ENCODE measurements around the gene LRP8. TPM values are rescaled to one million over a fixed set of nuclear protein-coding genes. Genes with fewer than 3 reads are reported as not detected.
A peak's percentile ranks its signal among the peaks of the same experiment; 100 is the strongest.

Gene LRP8
- total and polyA plus RNA-seq, 9 of the 15 experiments (the other 6 are each of a cell fraction or from before 2014, with no cell fraction given), result 7.1 to 56.1 (median 31.3) TPM

GRCh38 chr1:53337499-53337898 is 9.6 kb upstream of the LRP8 start:
- Histone ChIP-seq H3K27ac (ENCODE audit: extremely low read depth, low read depth, low read length) (no peak overlapping the region), H4K20me1 (replicated peaks; ENCODE audit: control insufficient read depth, insufficient read depth, low read length) (no peaks in the 10 kb centered on the region), H3K79me2 (ENCODE audit: control insufficient read depth, insufficient read depth, low read length) (no peaks in the 10 kb centered on the region), H3K4me1 (replicated peaks in 1 of 2; ENCODE audit: control insufficient read depth in 2 of 2, insufficient read depth in 2 of 2, low read length in 2 of 2) (no peaks in the 10 kb centered on the region), H3K9me3 (replicated peaks; ENCODE audit: control insufficient read depth, insufficient read depth, low read depth, low read length) (no peaks in the 10 kb centered on the region), H2AFZ (ENCODE audit: low read depth, low read length) (no peak overlapping the region), H3K27me3 (ENCODE audit: control insufficient read depth in 2 of 2, insufficient read depth in 2 of 2, low read length in 2 of 2) (peaks cover 30 to 51% of the 10 kb centered on the region in 2 experiments), H3K36me3 (ENCODE audit: control insufficient read depth, insufficient read depth, low read length) (no peaks in the 10 kb centered on the region), H3K9me1 (ENCODE audit: control insufficient read depth, insufficient read depth, low read length) (no peaks in the 10 kb centered on the region), H3K9ac (ENCODE audit: insufficient read depth in 1 of 2, low read depth in 2 of 2, low read length in 2 of 2) (no peak overlapping the region), H3K4me3 (no peak overlapping the region), H3K4me2 (ENCODE audit: insufficient read depth, low read length) (no peak overlapping the region)
- ChIA-PET CTCF (ENCODE audit: low intra/inter-chr PET ratio) (interaction anchor here (0.5 kb wide), 1 partner anchor 10 kb away, joined by 5 read pairs; no protein-coding TSS in a partner anchor), POLR2A (interaction anchor here (0.6 to 1.7 kb wide), 3 partner anchors 14 to 335 kb away, joined by 3 to 6 read pairs (median 3); no protein-coding TSS in a partner anchor)
- TF ChIP-seq MEF2D (tag; conservative IDR thresholded peaks at IDR 0.05; ENCODE audit: low read depth) (no peak), KLF6 (CRISPR knock-in tag; IDR thresholded peaks at IDR 0.05; ENCODE audit: borderline replicate concordance) (no peak), ZFP36 (IDR thresholded peaks at IDR 0.05; ENCODE audit: low read depth, low read length, partially characterized antibody) (peak; percentile 4)
- FAIRE-seq (no peak), DNase-seq (ENCODE audit: extremely low read depth in 1 of 4, low spot score in 3 of 4) (no peak), ATAC-seq (no peak)
- intact Hi-C loops (cut with micrococcal nuclease) (no loop called here), in situ Hi-C loops (cut with MboI) (no loop called here)
- no TSS peak for BruUV-seq (replicated peaks)
- 2% methylated on average over 5 of the region's 5 CpGs for WGBS (ENCODE audit: insufficient coverage, low coverage, missing lambda C conversion rate)

- Histone ChIP-seq H3K9me3 (replicated peaks; ENCODE audit: control insufficient read depth, insufficient read depth, low read depth, low read length) (no peaks in the 10 kb centered on the region), H2AFZ (ENCODE audit: low read depth, low read length) (no peak overlapping the region), H3K79me2 (ENCODE audit: control insufficient read depth, insufficient read depth, low read length) (no peaks in the 10 kb centered on the region), H3K4me3 (no peak overlapping the region), H3K27ac (ENCODE audit: extremely low read depth, low read depth, low read length) (no peak overlapping the region), H3K9me1 (ENCODE audit: control insufficient read depth, insufficient read depth, low read length) (no peaks in the 10 kb centered on the region), H3K4me1 (replicated peaks in 1 of 2; ENCODE audit: control insufficient read depth in 2 of 2, insufficient read depth in 2 of 2, low read length in 2 of 2) (no peaks in the 10 kb centered on the region), H3K27me3 (ENCODE audit: control insufficient read depth in 2 of 2, insufficient read depth in 2 of 2, low read length in 2 of 2) (peaks cover 27 to 57% of the 10 kb centered on the region in 2 experiments), H4K20me1 (replicated peaks; ENCODE audit: control insufficient read depth, insufficient read depth, low read length) (no peaks in the 10 kb centered on the region), H3K4me2 (ENCODE audit: insufficient read depth, low read length) (no peak overlapping the region), H3K36me3 (ENCODE audit: control insufficient read depth, insufficient read depth, low read length) (no peaks in the 10 kb centered on the region), H3K9ac (ENCODE audit: insufficient read depth in 1 of 2, low read depth in 2 of 2, low read length in 2 of 2) (no peak overlapping the region)
- ChIA-PET CTCF (ENCODE audit: low intra/inter-chr PET ratio) (no interaction called here), POLR2A (interaction anchor here (0.8 to 1.7 kb wide), 3 partner anchors 12 to 41 kb away, joined by 3 to 6 read pairs (median 4); no protein-coding TSS in a partner anchor)
- no TSS peak for BruUV-seq (replicated peaks)
- WGBS (ENCODE audit: insufficient coverage, low coverage, missing lambda C conversion rate), result 11% methylated on average over 12 of the region's 12 CpGs
- in situ Hi-C loops (cut with MboI) (no loop called here), intact Hi-C loops (cut with micrococcal nuclease) (no loop called here)
- no peak for DNase-seq (ENCODE audit: extremely low read depth in 1 of 4, low spot score in 3 of 4)
- ATAC-seq, result no peak
- no peak for FAIRE-seq
- TF ChIP-seq ZEB2 (IDR thresholded peaks at IDR 0.05) (no peak), SAFB2 (IDR thresholded peaks at IDR 0.05; ENCODE audit: borderline replicate concordance, low read depth, low read length, severe bottlenecking) (no peak), HBP1 (CRISPR knock-in tag; IDR thresholded peaks at IDR 0.05) (no peak), NFATC3 (IDR thresholded peaks at IDR 0.05) (no peak), THAP7 (CRISPR knock-in tag; IDR thresholded peaks at IDR 0.05) (no peak), ZNF444 (CRISPR knock-in tag; IDR thresholded peaks at IDR 0.05) (no peak), SRF (CRISPR knock-in tag; IDR thresholded peaks at IDR 0.05) (no peak), SP1 (CRISPR knock-in tag; IDR thresholded peaks at IDR 0.05) (no peak), THRA (IDR thresholded peaks at IDR 0.05) (no peak), LARP7 (IDR thresholded peaks at IDR 0.05) (no peak), ZC3H8 (IDR thresholded peaks at IDR 0.05) (no peak), ILK (tag; IDR thresholded peaks at IDR 0.05; ENCODE audit: borderline replicate concordance, low read depth) (no peak)
Observed at GRCh38 chr1:53336146-53336545, 8.3 kb upstream of the LRP8 start.

Measured in K562 (cell line).